ENCODE measurements around the gene CD300LF.

CD300LF gene

DNA sequence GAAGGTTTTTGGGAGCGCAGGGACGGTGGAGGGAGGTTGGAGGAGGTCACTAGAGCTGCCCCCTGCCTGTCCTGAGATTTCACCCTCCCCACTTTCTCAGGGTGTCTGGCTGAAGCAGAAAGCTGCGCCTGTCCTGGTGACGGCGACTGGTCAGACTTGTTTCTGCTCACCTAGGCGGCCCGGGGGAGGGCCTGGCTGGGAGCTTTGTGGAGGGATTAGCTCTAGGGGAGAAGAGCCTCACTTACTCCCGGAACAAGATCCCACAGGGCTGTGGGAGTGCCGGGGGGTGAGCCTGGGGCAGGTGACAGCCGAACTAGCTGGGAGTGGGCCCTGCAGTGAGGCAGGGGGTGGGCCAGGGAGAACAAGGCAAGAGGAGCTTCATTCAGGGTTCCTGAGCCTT is 47.2 kb upstream of the CD300LF start:
- no peak overlapping the region for H3K4me2 ChIP-seq (ENCODE audit: low read depth, low read length, poor library complexity, severe bottlenecking)

DNA sequence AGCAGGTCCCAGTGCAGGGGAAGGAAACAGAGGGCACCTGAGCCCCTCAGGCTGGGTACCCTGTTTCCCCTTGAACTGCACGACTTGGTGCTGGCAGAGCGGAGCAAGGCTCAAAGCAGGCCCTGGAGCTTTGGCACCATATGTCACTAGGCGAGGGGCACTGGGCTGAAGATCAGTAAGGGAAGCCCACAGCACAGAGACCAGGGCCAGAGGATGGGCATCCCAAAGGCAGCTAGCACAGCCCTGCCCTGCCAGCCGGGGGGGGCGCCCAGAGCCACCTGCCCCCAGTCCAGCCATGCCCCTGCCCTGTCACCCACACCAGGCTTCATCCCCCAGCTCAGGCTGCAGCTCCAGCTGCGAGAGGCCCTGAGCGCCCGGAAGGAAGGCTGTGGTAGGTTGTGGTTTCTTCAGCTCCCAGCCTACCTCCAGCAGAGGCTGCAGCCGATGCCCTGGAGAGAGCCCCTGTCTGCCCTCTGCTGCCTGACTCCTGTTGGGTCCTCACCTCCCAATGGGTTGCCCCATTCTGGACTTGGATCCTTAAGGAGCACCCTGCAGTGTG is 46.6 kb upstream of the CD300LF start:
- H3F3A ChIP-seq (ENCODE audit: insufficient read depth): no peaks in the 10 kb centered on the region
- H2AFZ ChIP-seq (ENCODE audit: low read depth, low read length, severe bottlenecking): no peak overlapping the region
- H3K9me2 ChIP-seq (replicated peaks; ENCODE audit: insufficient read depth, low read length): no peaks in the 10 kb centered on the region
- no peaks in the 10 kb centered on the region for H3K36me3 ChIP-seq (ENCODE audit: low read length)
- no peaks in the 10 kb centered on the region for H3K27me3 ChIP-seq (ENCODE audit: low read length)
- H3K27ac ChIP-seq (ENCODE audit: low read depth, low read length): no peak overlapping the region
- H4K20me1 ChIP-seq (ENCODE audit: low read depth, low read length): no peaks in the 10 kb centered on the region
- no peaks in the 10 kb centered on the region for H3K9me3 ChIP-seq (ENCODE audit: insufficient read depth, low read length)
- TF ChIP-seq EZH2phosphoT487 (conservative IDR thresholded peaks at IDR 0.05; ENCODE audit: low read length): no peak
- TF ChIP-seq, protein P1, sequence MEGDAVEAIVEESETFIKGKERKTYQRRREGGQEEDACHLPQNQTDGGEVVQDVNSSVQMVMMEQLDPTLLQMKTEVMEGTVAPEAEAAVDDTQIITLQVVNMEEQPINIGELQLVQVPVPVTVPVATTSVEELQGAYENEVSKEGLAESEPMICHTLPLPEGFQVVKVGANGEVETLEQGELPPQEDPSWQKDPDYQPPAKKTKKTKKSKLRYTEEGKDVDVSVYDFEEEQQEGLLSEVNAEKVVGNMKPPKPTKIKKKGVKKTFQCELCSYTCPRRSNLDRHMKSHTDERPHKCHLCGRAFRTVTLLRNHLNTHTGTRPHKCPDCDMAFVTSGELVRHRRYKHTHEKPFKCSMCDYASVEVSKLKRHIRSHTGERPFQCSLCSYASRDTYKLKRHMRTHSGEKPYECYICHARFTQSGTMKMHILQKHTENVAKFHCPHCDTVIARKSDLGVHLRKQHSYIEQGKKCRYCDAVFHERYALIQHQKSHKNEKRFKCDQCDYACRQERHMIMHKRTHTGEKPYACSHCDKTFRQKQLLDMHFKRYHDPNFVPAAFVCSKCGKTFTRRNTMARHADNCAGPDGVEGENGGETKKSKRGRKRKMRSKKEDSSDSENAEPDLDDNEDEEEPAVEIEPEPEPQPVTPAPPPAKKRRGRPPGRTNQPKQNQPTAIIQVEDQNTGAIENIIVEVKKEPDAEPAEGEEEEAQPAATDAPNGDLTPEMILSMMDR (IDR thresholded peaks at IDR 0.05; ENCODE audit: insufficient read depth, low read length, poor library complexity, severe bottlenecking): no peak
- no peak overlapping the region for H3K9ac ChIP-seq (ENCODE audit: low read length)
- H3K79me2 ChIP-seq (ENCODE audit: insufficient read depth, low read length): peaks cover 40% of the 10 kb centered on the region
- H3K4me2 ChIP-seq (ENCODE audit: low read depth, low read length, poor library complexity, severe bottlenecking): no peak overlapping the region
- H3K4me3 ChIP-seq (ENCODE audit: insufficient read depth, low read length, poor library complexity, severe bottlenecking): no peak overlapping the region

More for the DNA sequence above, 47.2 kb upstream of the CD300LF start:
- H3F3A ChIP-seq (ENCODE audit: insufficient read depth): no peaks in the 10 kb centered on the region
- H2AFZ ChIP-seq (ENCODE audit: low read depth, low read length, severe bottlenecking): no peak overlapping the region
- H3K9ac ChIP-seq (ENCODE audit: low read length): no peak overlapping the region
- no peaks in the 10 kb centered on the region for H3K27me3 ChIP-seq (ENCODE audit: low read length)
- no peak overlapping the region for H3K27ac ChIP-seq (ENCODE audit: low read depth, low read length)
- no peaks in the 10 kb centered on the region for H3K36me3 ChIP-seq (ENCODE audit: low read length)
- peaks cover 40% of the 10 kb centered on the region for H3K79me2 ChIP-seq (ENCODE audit: insufficient read depth, low read length)
- no peaks in the 10 kb centered on the region for H3K9me3 ChIP-seq (ENCODE audit: insufficient read depth, low read length)
- no peak for TF ChIP-seq EZH2phosphoT487 (conservative IDR thresholded peaks at IDR 0.05; ENCODE audit: low read length)
- TF ChIP-seq, protein P1 (IDR thresholded peaks at IDR 0.05; ENCODE audit: insufficient read depth, low read length, poor library complexity, severe bottlenecking): no peak
- H3K9me2 ChIP-seq (replicated peaks; ENCODE audit: insufficient read depth, low read length): no peaks in the 10 kb centered on the region
- no peaks in the 10 kb centered on the region for H4K20me1 ChIP-seq (ENCODE audit: low read depth, low read length)
- no peak overlapping the region for H3K4me3 ChIP-seq (ENCODE audit: insufficient read depth, low read length, poor library complexity, severe bottlenecking)

DNA sequence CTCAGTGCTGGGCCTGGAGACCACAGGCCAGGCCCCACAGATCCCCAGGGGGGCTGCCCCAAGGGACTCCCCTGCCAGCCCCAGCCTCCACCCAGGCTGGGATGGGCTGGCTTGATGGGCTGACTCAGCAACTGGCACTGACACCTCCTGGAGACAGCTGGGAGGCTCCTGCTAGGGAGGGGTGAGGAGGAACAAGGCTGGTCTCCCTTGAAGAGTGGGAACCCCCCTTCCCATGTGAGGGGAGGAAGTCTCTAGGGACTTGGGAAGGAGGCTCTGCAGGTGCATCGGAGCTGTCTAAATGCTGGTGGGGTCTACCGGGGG is 46.1 kb upstream of the CD300LF start:
- no peaks in the 10 kb centered on the region for H3K27me3 ChIP-seq (ENCODE audit: low read length)
- H3K27ac ChIP-seq (ENCODE audit: low read depth, low read length): no peak overlapping the region
- H3F3A ChIP-seq (ENCODE audit: insufficient read depth): no peaks in the 10 kb centered on the region
- no peak overlapping the region for H3K4me2 ChIP-seq (ENCODE audit: low read depth, low read length, poor library complexity, severe bottlenecking)
- H2AFZ ChIP-seq (ENCODE audit: low read depth, low read length, severe bottlenecking): no peak overlapping the region
- no peaks in the 10 kb centered on the region for H3K9me3 ChIP-seq (ENCODE audit: insufficient read depth, low read length)
- no peaks in the 10 kb centered on the region for H3K36me3 ChIP-seq (ENCODE audit: low read length)
- H3K79me2 ChIP-seq (ENCODE audit: insufficient read depth, low read length): peaks cover 40% of the 10 kb centered on the region
- H3K9ac ChIP-seq (ENCODE audit: low read length): no peak overlapping the region
- no peak overlapping the region for H3K4me3 ChIP-seq (ENCODE audit: insufficient read depth, low read length, poor library complexity, severe bottlenecking)
- H3K9me2 ChIP-seq (replicated peaks; ENCODE audit: insufficient read depth, low read length): no peaks in the 10 kb centered on the region
- TF ChIP-seq, protein P1 (IDR thresholded peaks at IDR 0.05; ENCODE audit: insufficient read depth, low read length, poor library complexity, severe bottlenecking): no peak
- no peak for TF ChIP-seq EZH2phosphoT487 (conservative IDR thresholded peaks at IDR 0.05; ENCODE audit: low read length)
- H4K20me1 ChIP-seq (ENCODE audit: low read depth, low read length): no peaks in the 10 kb centered on the region

Data from SU-DHL-6 (cell line).